ENCODE measurements around the gene KRT27.

- TF ChIP-seq HCFC1 (IDR thresholded peaks at IDR 0.05; ENCODE audit: low read length): no peak
- TF ChIP-seq ATF2 (IDR thresholded peaks at IDR 0.05; ENCODE audit: low read length): no peak
Measured at GRCh38 chr17:40795019-40795667, 12.8 kb upstream of the KRT27 start.

Measured in GM12878 (cell line).